ENCODE measurements around the gene IFT81. TPM values are rescaled to one million over a fixed set of nuclear protein-coding genes. Genes with fewer than 3 reads are reported as not detected.

IFT81 gene
- total and polyA plus RNA-seq, 2 of the 13 experiments (the other 11 are each of a cell fraction or from before 2014, with no cell fraction given) = 4.2 to 13.0 TPM

GRCh38 chr12:110079477-110080400 is 44.4 kb upstream of the IFT81 start (continued):
- no peak for TF ChIP-seq DMTF1 (CRISPR knock-in tag; IDR thresholded peaks at IDR 0.05)
- TF ChIP-seq SIX1 (CRISPR knock-in tag; IDR thresholded peaks at IDR 0.05; ENCODE audit: borderline replicate concordance) = no peak
- TF ChIP-seq HNF1B (CRISPR knock-in tag; IDR thresholded peaks at IDR 0.05) = peak; percentile 63; the same call in 1 of the 2 replicates
- TF ChIP-seq ELF1 (CRISPR knock-in tag; IDR thresholded peaks at IDR 0.05) = peak; percentile 80
- no peak for TF ChIP-seq CBX2 (IDR thresholded peaks at IDR 0.05; ENCODE audit: low read depth, low read length)
- no peak for TF ChIP-seq CBX2 (CRISPR knock-in tag; IDR thresholded peaks at IDR 0.05; ENCODE audit: low read depth)
- TF ChIP-seq HOXA7 (CRISPR knock-in tag; IDR thresholded peaks at IDR 0.05) = no peak
- peak; percentile 98 for TF ChIP-seq ZMYM4 (CRISPR knock-in tag; IDR thresholded peaks at IDR 0.05)
- no peak for TF ChIP-seq ZBTB44 (CRISPR knock-in tag; IDR thresholded peaks at IDR 0.05)
- TF ChIP-seq CENPX (CRISPR knock-in tag; IDR thresholded peaks at IDR 0.05) = no peak
- TF ChIP-seq KLF6 (CRISPR knock-in tag; IDR thresholded peaks at IDR 0.05) = peak; percentile 61; the same call in 1 of the 2 replicates
- 0 out of 2 replicates have a peak, but pooled peaks have one; percentile 36 for TF ChIP-seq THRA (CRISPR knock-in tag; IDR thresholded peaks at IDR 0.05; ENCODE audit: borderline replicate concordance)
- no peak for TF ChIP-seq MXD1 (CRISPR knock-in tag; IDR thresholded peaks at IDR 0.05)

Data from HepG2 (cell line).